ENCODE results near the gene ST6GAL2.

- TF ChIP-seq RAD21 (IDR thresholded peaks at IDR 0.05; ENCODE audit: low read depth) (no peak), CREB1 (IDR thresholded peaks at IDR 0.05; ENCODE audit: low read depth) (no peak), ZBTB7A (IDR thresholded peaks at IDR 0.05; ENCODE audit: low read depth) (no peak), MAX (IDR thresholded peaks at IDR 0.05) (no peak), TCF12 (IDR thresholded peaks at IDR 0.05; ENCODE audit: low read depth) (no peak), TAF1 (IDR thresholded peaks at IDR 0.05; ENCODE audit: low read depth) (no peak)
Measured at GRCh38 chr2:106858810-106859209, 27.2 kb downstream of the ST6GAL2 start.

Measured in Ishikawa (cell line).